Epithelial cell of proximal tubule (primary cell): ENCODE data around the gene KBTBD6. TPM values are rescaled to one million over a fixed set of nuclear protein-coding genes. Genes with fewer than 3 reads are reported as not detected.
"Not testable (repeated sequence)": the region's sequence is repeated elsewhere in the genome, so short reads cannot be mapped to it uniquely, and the experiment has no call there.

Experiments
- DNase-seq: peaks from one replicate; pipeline ENCODE4 v3.0.0-alpha.2; 2011; ENCODE audit warnings: low read depth
- H3K4me3 ChIP-seq: 2 replicates; pipeline ENCODE4 v1.5.1; 2011; ENCODE audit warnings: low read depth, mild to moderate bottlenecking, low read length
- total RNA-seq: library from RNA; depleted of rRNA; stranded (reverse); fragments of >200 nt; gene quantifications from 2 replicates; pipeline ENCODE4 v1.2.3, GENCODE V29; 2015
- TF ChIP-seq, protein P1 (sequence below): conservative IDR thresholded peaks from 2 replicates; pipeline ENCODE4 v1.5.1; 2012; ENCODE audit warnings: low read depth, mild to moderate bottlenecking, low read length

KBTBD6 gene, protein sequence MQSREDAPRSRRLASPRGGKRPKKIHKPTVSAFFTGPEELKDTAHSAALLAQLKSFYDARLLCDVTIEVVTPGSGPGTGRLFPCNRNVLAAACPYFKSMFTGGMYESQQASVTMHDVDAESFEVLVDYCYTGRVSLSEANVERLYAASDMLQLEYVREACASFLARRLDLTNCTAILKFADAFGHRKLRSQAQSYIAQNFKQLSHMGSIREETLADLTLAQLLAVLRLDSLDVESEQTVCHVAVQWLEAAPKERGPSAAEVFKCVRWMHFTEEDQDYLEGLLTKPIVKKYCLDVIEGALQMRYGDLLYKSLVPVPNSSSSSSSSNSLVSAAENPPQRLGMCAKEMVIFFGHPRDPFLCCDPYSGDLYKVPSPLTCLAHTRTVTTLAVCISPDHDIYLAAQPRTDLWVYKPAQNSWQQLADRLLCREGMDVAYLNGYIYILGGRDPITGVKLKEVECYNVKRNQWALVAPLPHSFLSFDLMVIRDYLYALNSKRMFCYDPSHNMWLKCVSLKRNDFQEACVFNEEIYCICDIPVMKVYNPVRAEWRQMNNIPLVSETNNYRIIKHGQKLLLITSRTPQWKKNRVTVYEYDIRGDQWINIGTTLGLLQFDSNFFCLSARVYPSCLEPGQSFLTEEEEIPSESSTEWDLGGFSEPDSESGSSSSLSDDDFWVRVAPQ
- total RNA-seq, result 5.6 and 8.3 TPM in 2 replicates

DNA sequence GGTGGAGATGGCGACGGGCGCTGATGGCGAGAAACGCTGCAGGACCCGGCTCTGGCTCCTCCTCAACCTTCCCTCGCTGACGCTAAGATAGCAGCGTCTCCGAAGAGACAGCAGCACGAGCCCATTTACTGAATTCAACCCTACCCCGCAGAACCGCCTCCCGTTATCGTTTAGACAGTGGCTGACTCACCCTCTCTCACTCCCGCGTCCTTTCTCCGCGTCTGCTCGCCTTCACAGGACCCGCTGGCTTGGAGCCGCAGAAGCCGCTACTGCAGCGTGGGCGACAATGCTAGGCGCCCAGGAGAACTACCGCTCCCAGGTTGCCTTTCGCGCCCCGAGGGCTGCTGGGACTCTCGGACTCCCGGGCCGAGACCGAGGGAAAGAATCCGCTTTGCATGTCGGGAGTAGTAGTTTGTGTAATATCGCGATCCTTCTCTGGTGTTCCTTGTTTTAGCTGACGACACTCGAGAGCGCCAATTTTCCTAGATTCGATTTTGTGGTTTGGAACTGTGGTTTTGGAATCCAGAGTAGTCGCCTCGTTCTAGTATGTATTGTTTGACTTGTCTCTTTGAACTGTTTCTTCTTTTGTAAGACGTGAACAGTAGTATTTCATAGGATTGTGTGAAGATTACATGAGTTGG is at the start of gene KBTBD6:
Gene KBTBD6, minus strand, starts transcription at position 291 of the 641 bp plus-strand sequence. CDS start 291 bp downstream, outside the sequence.
- TF ChIP-seq, protein P1, sequence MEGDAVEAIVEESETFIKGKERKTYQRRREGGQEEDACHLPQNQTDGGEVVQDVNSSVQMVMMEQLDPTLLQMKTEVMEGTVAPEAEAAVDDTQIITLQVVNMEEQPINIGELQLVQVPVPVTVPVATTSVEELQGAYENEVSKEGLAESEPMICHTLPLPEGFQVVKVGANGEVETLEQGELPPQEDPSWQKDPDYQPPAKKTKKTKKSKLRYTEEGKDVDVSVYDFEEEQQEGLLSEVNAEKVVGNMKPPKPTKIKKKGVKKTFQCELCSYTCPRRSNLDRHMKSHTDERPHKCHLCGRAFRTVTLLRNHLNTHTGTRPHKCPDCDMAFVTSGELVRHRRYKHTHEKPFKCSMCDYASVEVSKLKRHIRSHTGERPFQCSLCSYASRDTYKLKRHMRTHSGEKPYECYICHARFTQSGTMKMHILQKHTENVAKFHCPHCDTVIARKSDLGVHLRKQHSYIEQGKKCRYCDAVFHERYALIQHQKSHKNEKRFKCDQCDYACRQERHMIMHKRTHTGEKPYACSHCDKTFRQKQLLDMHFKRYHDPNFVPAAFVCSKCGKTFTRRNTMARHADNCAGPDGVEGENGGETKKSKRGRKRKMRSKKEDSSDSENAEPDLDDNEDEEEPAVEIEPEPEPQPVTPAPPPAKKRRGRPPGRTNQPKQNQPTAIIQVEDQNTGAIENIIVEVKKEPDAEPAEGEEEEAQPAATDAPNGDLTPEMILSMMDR, result no peak
- DNase-seq, result peak; percentile 87
- H3K4me3 ChIP-seq, result peak within 1 kb of the TSS; percentile 75

DNA sequence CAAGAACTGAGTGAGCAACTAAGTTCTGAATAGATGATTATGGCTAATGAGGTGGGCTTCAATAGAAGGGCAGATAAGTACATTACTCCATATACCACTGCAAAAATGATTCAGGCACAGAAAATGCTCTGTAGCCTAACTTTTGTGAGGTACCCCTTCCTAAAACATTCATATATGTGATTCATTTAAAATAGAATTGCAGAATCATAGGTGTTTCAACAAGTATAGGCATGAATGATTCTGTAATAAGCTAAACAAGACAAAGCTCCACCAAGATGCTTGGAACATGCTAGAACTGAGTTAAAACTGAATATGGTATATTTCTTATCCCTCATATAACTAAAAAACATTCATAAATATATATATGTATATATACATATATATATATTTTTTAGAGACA is 49.6 kb upstream of the KBTBD6 start:
- DNase-seq, result no peak
- no peak overlapping the region for H3K4me3 ChIP-seq
- TF ChIP-seq, protein P1, result no peak

DNA sequence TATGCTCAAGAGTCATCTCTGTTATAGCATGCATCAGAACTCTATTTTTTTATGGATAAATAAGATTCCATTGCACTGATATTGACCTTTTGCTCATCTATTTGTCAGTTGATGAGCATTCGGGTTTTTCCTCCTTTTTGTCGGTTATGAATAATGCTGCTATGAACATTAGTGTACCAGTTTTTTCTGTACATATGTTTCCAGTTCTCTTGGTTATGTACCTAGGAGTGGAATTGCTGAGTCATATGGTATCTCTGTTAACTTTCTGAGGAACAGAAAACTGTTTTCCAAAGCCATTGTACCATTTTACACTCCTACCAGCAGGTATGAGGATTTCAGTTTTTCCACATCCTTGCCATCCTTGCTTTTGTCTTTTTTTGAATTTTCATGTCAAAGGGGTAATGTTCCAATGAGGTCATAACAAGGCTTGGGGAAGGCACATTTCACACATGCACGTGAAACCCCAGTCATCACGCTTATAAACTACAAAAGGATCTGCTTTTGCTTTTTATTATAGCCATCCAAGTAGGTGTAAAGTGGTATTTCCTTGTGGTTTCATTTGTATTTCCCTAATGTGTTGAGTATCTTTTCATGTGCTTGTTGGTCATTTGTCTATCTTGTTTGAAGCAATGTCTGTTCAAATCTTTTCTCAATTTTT is 47.1 kb upstream of the KBTBD6 start:
- TF ChIP-seq, protein P1, result no peak
- no peak overlapping the region for H3K4me3 ChIP-seq
- DNase-seq, result no peak

DNA sequence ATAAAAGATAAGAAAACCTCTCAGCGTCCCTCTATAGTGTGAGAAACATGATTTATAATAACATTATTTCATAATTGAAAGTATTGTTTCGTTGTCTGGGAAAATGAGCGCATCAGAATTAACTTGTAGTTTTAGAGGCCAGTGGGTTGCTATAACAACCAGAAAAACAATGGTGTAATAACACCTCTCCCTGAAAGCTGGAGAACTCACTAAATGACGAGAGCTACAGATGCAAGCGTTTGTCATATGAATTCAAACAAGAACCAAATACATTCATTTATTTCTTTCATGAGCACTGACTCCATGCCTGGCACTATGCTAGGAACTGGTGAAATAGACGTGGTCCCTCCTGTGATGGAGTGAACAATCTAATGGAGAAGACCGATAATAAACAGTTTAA is 45.4 kb upstream of the KBTBD6 start:
- TF ChIP-seq, protein P1, result no peak
- no peak overlapping the region for H3K4me3 ChIP-seq
- DNase-seq, result no peak

DNA sequence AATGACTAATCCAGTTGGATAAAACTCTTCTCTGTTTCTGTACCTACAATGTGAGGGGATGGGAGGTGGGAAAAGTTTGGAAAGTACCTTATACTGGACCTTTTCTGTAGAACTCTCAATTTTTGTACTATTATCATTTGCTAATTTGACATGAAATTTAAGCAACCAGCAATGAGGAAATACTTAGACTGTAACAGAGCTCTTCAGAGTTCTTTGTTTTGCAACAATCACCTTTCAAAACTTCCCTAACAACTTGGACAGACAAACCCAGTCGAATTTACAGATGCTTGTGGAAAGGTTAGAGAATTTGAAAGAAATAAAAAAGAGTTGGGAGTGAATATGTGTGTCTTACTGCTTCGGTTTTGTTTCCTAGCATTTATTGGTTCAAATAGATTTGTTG is 45.0 kb upstream of the KBTBD6 start:
- no peak for DNase-seq
- TF ChIP-seq, protein P1, result no peak
- no peak overlapping the region for H3K4me3 ChIP-seq

DNA sequence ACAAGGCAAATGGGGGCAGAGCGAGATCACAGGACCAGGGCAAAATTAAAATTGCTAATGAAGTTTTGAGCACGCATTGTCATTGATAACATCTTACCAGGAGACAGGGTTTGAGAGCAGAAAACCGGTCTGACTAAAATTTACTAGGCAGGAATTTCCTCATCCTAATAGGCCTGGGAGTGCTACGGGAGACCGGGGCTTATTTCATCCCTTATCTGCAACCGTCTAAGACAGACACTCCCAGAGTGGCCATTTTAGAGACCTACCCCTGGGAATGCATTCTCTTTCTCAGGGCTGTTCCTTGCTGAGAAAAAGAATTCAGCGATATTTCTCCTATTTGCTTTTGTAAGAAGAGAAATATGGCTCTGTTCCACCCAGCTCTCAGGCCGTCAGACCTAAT is 43.0 kb upstream of the KBTBD6 start:
- DNase-seq, H3K4me3 ChIP-seq: not testable (repeated sequence)

DNA sequence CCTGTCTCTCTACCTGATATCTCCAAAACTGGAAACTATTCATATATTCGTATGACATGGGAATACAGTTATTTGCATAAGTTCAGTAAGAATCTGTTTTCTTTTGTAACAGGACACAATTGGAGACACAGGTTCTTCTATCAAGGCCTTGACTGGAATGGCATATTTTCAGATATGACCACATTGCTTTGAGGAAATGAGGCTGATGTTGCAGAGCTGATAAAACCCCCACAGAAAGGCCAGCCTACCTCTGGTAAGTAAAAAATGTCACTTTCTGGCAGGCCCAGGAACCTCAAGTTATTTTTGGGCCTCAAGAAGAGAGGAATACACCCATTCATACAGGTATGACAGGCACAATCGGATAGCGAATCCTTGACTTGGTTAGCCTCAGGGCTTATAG is 29.5 kb upstream of the KBTBD6 start:
- DNase-seq, result no peak
- TF ChIP-seq, protein P1, result no peak
- H3K4me3 ChIP-seq, result no peak overlapping the region
